Prostate gland (tissue), 2 donors: Measurements from ENCODE around the gene MOBP. TPM values are rescaled to one million over a fixed set of nuclear protein-coding genes. Genes with fewer than 3 reads are reported as not detected.
"Not testable (repeated sequence)": the region's sequence is repeated elsewhere in the genome, so short reads cannot be mapped to it uniquely, and the experiment has no call there.

Source experiments
- DNase-seq: peaks from one replicate; pipeline ENCODE4 v3.0.0-alpha.2; 2019; ENCODE audit warnings: low spot score
- H3K27ac ChIP-seq, 2 donors: fragments of 200-600 bp; sonication (generic); 2 replicates each; pipeline ENCODE4 v1.5.1; 2017 to 2019
- H3K27me3 ChIP-seq: fragments of 200-600 bp; sonication (generic); replicated peaks from 2 replicates; pipeline ENCODE4 v1.5.1; 2019; ENCODE audit not compliant: insufficient read depth
- H3K36me3 ChIP-seq, 2 donors: fragments of 200-600 bp; sonication (generic); 1 replicate in 1 of 2; 2 replicates in 1 of 2; pipeline versions ENCODE4 v1.5.1 to v1.8.1; 2017 to 2019
- H3K4me1 ChIP-seq: fragments of 200-600 bp; sonication (generic); replicated peaks from 2 replicates; pipeline ENCODE4 v1.5.1; 2019
- H3K4me3 ChIP-seq, 2 donors: fragments of 200-600 bp; sonication (generic); 2 replicates each; pipeline ENCODE4 v1.5.1; 2017 to 2019
- H3K9me3 ChIP-seq: fragments of 200-600 bp; sonication (generic); 2 replicates; pipeline ENCODE4 v1.5.1; 2017
- CTCF ChIP-seq, 4 experiments: fragments of 200-600 bp in 2 of 4; fragments of 450-650 bp in 2 of 4; sonication (generic) in 2 of 4; IDR thresholded peaks; 1 replicate in 3 of 4; 2 replicates in 1 of 4; pipeline ENCODE4 v1.5.1; 2016 to 2019; ENCODE audit warnings: antibody characterized with exemption in 4 of 4, mild to moderate bottlenecking in 2 of 4, moderate library complexity in 2 of 4
- POLR2A ChIP-seq: fragments of 450-650 bp; IDR thresholded peaks from one replicate; pipeline ENCODE4 v1.6.1; 2016; ENCODE audit warnings: antibody characterized with exemption, mild to moderate bottlenecking
- POLR2AphosphoS5 ChIP-seq: sonication (generic); formaldehyde crosslinking; IDR thresholded peaks from one replicate; pipeline ENCODE4 v1.6.1; 2017; ENCODE audit warnings: antibody characterized with exemption
- WGBS: methylation state at CpG from one replicate; pipeline ENCODE4 v1.1.5; 2018; 5-methylcytosine and 5-hydroxymethylcytosine counted together
- intact Hi-C: fragments of 100-400 bp; cut with DNase I; formaldehyde crosslinking; loops from one replicate; pipeline ENCODE4 v1.14.2; 2022
- total RNA-seq, 2 donors: library from RNA; depleted of rRNA; stranded (reverse); fragments of >200 nt; gene quantifications; one replicate each; pipeline ENCODE4 v1.1.0, GENCODE V29; 2016

Gene MOBP
- total RNA-seq, result 1 to 10 TPM in 1 of 2 donors, not detected in 1; 2.4 TPM

GRCh38 chr3:39467394-39468107 lies at the start of gene MOBP:
Gene MOBP (plus strand): TSS chr3:39467680. CDS start chr3:39502070, 34,390 bp downstream.
- Histone ChIP-seq H3K4me3 (no peak within 1 kb of the TSS), H3K9me3 (no peaks in the 10 kb centered on the region), H3K4me1 (no peaks in the 10 kb centered on the region), H3K27me3 (no peaks in the 10 kb centered on the region), H3K27ac (no peak within 1 kb of the TSS), H3K36me3 (no peaks in the 10 kb centered on the region)
- intact Hi-C loops, result no loop called here
- no peak for DNase-seq
- TF ChIP-seq POLR2AphosphoS5 (no peak), POLR2A (no peak), CTCF (IDR thresholded peaks at IDR 0.05) (no peak)
- WGBS, result 42% methylated on average over 4 of the region's 4 CpGs

- H3K27me3 ChIP-seq, intact Hi-C loops, H3K4me1 ChIP-seq, H3K4me3 ChIP-seq, DNase-seq, H3K36me3 ChIP-seq, H3K27ac ChIP-seq, H3K9me3 ChIP-seq: not testable (repeated sequence)
- 54% methylated on average over 14 of the region's 14 CpGs for WGBS
These were observed 48.8 kb upstream of the MOBP start for GRCh38 chr3:39418556-39419225.

- 71% methylated on average over 2 of the region's 2 CpGs for WGBS
- Histone ChIP-seq H3K4me1 (no peaks in the 10 kb centered on the region), H3K27me3 (no peaks in the 10 kb centered on the region), H3K9me3 (no peaks in the 10 kb centered on the region), H3K27ac (no peak overlapping the region), H3K4me3 (no peak overlapping the region), H3K36me3 (no peaks in the 10 kb centered on the region)
- no peak for TF ChIP-seq POLR2A
- TF ChIP-seq POLR2AphosphoS5, result no peak
- TF ChIP-seq CTCF (IDR thresholded peaks at IDR 0.05), result no peak
- intact Hi-C loops, result no loop called here
- DNase-seq, result no peak
These were observed 47.7 kb upstream of the MOBP start for GRCh38 chr3:39419742-39420315.

- H3K4me3 ChIP-seq, result no peak overlapping the region
- H3K9me3 ChIP-seq, result no peaks in the 10 kb centered on the region
- H3K27me3 ChIP-seq, result no peaks in the 10 kb centered on the region
- 83% methylated on average over 2 of the region's 2 CpGs for WGBS
- H3K36me3 ChIP-seq, result no peaks in the 10 kb centered on the region
- no peaks in the 10 kb centered on the region for H3K4me1 ChIP-seq
- TF ChIP-seq POLR2AphosphoS5 (no peak), POLR2A (no peak), CTCF (IDR thresholded peaks at IDR 0.05) (no peak)
- H3K27ac ChIP-seq, result no peak overlapping the region
- no peak for DNase-seq
- intact Hi-C loops, result no loop called here
These were observed 46.9 kb upstream of the MOBP start for GRCh38 chr3:39420543-39420942.

GRCh38 chr3:39423436-39423970 lies 44.0 kb upstream of the MOBP start:
- DNase-seq, result no peak
- Histone ChIP-seq H3K4me1 (no peaks in the 10 kb centered on the region), H3K27ac (no peak overlapping the region), H3K27me3 (no peaks in the 10 kb centered on the region), H3K9me3 (no peaks in the 10 kb centered on the region), H3K36me3 (no peaks in the 10 kb centered on the region), H3K4me3 (no peak overlapping the region)
- intact Hi-C loops, result no loop called here
- TF ChIP-seq POLR2AphosphoS5, result no peak
- no peak for TF ChIP-seq POLR2A
- TF ChIP-seq CTCF (IDR thresholded peaks at IDR 0.05), result no peak
- WGBS, result 53% methylated on average over 1 of the region's 1 CpG
